ENCODE data around the gene AVPI1. TPM values are rescaled to one million over a fixed set of nuclear protein-coding genes. Genes with fewer than 3 reads are reported as not detected.
"Not testable (repeated sequence)": the region's sequence is repeated elsewhere in the genome, so short reads cannot be mapped to it uniquely, and the experiment has no call there.

The AVPI1 gene
- total RNA-seq, 2 experiments from 2014 or later = 1.5 to 1.9 TPM

GRCh38 chr10:97673736-97674525, 13.1 kb downstream of the AVPI1 start:
- peak; percentile 45 for DNase-seq
- Mint-ChIP-seq H3K27ac (no peak overlapping the region), H3K4me3 (no peak overlapping the region), H3K27me3 (ENCODE audit: low read depth) (no peaks in the 10 kb centered on the region), H3K9me3 (no peaks in the 10 kb centered on the region), H3K36me3 (ENCODE audit: low read depth) (peaks cover 3% of the 10 kb centered on the region), H3K4me1 (ENCODE audit: low read depth) (no peaks in the 10 kb centered on the region)
- intact Hi-C loops (cut with micrococcal nuclease) = no loop called here
- CTCF ChIA-PET = interaction anchor here (2.4 to 6.5 kb wide), 2 partner anchors 9 to 13 kb away, joined by 10 to 45 read pairs; partner anchors contain the start of gene AVPI1

DNA sequence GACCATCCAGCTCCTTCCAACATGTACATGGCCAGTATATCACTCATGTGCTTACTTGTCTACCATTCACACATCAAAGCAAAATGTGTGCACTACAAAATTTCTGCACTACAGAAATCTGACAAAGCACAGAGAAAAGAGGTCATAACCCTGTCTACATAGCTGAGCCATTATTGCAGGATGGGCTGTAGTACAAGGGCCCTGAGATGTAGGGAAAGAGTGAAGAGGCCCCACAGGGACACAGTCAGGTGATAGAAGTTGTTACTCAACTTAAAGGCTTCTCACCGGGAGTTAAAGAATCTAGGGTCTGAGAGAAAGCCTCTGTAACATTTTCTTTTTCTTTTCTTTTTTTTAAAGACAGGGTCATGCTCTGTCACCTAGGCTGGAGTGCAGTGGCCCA, 17.5 kb downstream of the AVPI1 start:
- H3K36me3 Mint-ChIP-seq (ENCODE audit: low read depth) = peaks cover 9% of the 10 kb centered on the region
- H3K27me3 Mint-ChIP-seq (ENCODE audit: low read depth) = no peaks in the 10 kb centered on the region
- CTCF ChIA-PET = interaction anchor here (1.0 to 1.4 kb wide), 3 partner anchors 10 to 205 kb away, joined by 3 to 6 read pairs (median 4); no protein-coding TSS in a partner anchor
- intact Hi-C loops (cut with micrococcal nuclease) = no loop called here
- no peaks in the 10 kb centered on the region for H3K9me3 Mint-ChIP-seq
- no peaks in the 10 kb centered on the region for H3K4me1 Mint-ChIP-seq (ENCODE audit: low read depth)
- DNase-seq = no peak
- no peak overlapping the region for H3K27ac Mint-ChIP-seq
- no peak overlapping the region for H3K4me3 Mint-ChIP-seq

DNA sequence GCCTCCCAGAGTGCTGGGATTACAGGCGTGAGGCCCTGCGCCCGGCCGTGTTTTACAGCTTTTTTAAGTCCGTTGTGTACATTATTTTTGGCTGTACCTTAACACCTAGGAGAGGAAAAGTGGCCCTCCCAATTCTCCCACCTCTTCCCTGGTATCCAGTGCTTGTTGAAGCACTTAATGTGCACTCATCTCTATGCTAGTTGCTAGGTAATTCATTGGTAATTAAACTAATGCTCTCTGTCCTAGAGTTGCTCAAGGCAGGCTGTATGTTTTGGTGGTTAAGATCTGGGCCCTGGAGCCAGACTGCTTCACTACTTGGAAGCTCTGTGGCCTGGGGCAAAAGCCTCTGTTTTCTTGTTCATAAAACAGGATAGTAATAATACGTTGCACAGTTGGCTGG, 19.6 kb downstream of the AVPI1 start:
- intact Hi-C loops (cut with micrococcal nuclease) = no loop called here
- CTCF ChIA-PET = interaction anchor here (1.3 to 1.4 kb wide), 2 partner anchors 9 to 12 kb away, joined by 5 read pairs; no protein-coding TSS in a partner anchor
- no peak for DNase-seq
- peaks cover 13% of the 10 kb centered on the region for H3K36me3 Mint-ChIP-seq (ENCODE audit: low read depth)
- H3K27me3 Mint-ChIP-seq (ENCODE audit: low read depth) = no peaks in the 10 kb centered on the region
- no peak overlapping the region for H3K4me3 Mint-ChIP-seq
- no peak overlapping the region for H3K27ac Mint-ChIP-seq
- H3K4me1 Mint-ChIP-seq (ENCODE audit: low read depth) = no peaks in the 10 kb centered on the region
- no peaks in the 10 kb centered on the region for H3K9me3 Mint-ChIP-seq

DNA sequence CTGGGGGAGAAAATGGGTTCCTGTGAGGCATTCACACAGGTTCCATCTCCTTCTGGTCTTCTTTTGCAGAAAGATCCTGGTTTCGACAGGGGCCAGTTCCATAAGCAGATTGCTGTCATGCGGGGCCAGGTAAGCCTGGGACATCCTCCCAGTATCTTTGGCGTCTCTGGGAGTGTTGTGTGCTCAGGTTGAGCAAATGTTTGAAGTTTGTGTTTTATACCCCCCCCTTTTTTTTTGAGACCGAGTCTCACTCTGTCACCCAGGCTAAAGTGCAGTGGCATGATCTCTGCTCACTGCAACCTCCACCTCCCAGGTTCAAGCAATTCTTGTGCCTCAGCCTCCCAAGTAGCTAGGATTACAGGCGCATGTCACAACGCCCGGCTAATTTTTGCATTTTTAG, 20.0 kb downstream of the AVPI1 start:
- no peaks in the 10 kb centered on the region for H3K27me3 Mint-ChIP-seq (ENCODE audit: low read depth)
- CTCF ChIA-PET = interaction anchor here (1.4 kb wide), 1 partner anchor 12 kb away, joined by 5 read pairs; no protein-coding TSS in a partner anchor
- peaks cover 13% of the 10 kb centered on the region for H3K36me3 Mint-ChIP-seq (ENCODE audit: low read depth)

DNA sequence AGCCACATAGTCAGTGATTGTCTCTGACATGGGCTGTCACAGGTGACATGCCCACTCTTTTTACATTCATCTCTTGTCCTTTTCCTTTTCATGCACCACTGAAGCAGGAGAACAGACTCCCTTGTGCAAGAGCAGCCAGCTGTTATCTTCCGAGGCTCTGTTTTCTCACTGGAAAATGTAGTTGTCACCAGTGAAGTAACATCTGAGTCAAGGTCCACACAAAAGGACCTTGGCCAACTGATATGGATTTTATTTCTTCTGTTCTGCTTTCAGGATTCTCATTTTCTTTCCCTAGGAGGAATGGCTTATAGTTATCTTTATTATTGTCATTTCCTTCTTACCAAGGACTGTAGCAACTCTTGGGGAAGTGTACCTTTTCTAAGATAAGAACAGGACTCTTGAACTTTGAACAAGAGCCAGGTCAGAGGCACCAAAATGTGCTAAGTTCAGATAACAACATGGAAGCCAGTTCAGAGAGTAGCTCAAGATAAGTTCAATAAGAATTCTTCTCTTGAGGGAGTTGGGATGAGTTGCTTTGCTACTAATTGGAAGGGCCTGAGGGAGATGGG, 22.7 kb downstream of the AVPI1 start:
- Mint-ChIP-seq H3K36me3 (ENCODE audit: low read depth) (peaks cover 14% of the 10 kb centered on the region), H3K4me1 (ENCODE audit: low read depth) (no peaks in the 10 kb centered on the region), H3K9me3 (no peaks in the 10 kb centered on the region), H3K27me3 (ENCODE audit: low read depth) (no peaks in the 10 kb centered on the region), H3K4me3 (no peak overlapping the region), H3K27ac (no peak overlapping the region)
- DNase-seq = no peak
- CTCF ChIA-PET = interaction anchor here (0.6 kb wide), 1 partner anchor 82 kb away, joined by 3 read pairs; no protein-coding TSS in a partner anchor
- intact Hi-C loops (cut with micrococcal nuclease) = no loop called here

More for the DNA sequence above, 20.0 kb downstream of the AVPI1 start:
- H3K4me3 Mint-ChIP-seq = no peak overlapping the region
- DNase-seq = no peak
- no peaks in the 10 kb centered on the region for H3K9me3 Mint-ChIP-seq
- H3K4me1 Mint-ChIP-seq (ENCODE audit: low read depth) = no peaks in the 10 kb centered on the region
- no peak overlapping the region for H3K27ac Mint-ChIP-seq
- intact Hi-C loops (cut with micrococcal nuclease) = no loop called here

- Mint-ChIP-seq H3K4me3 (no peak overlapping the region), H3K27me3 (ENCODE audit: low read depth) (no peaks in the 10 kb centered on the region), H3K36me3 (ENCODE audit: low read depth) (peaks cover 20% of the 10 kb centered on the region), H3K4me1 (ENCODE audit: low read depth) (no peaks in the 10 kb centered on the region), H3K27ac (no peak overlapping the region), H3K9me3 (no peaks in the 10 kb centered on the region)
- intact Hi-C loops (cut with micrococcal nuclease) = no loop called here
- no peak for DNase-seq
- CTCF ChIA-PET = interaction anchor here (0.6 kb wide), 1 partner anchor 63 kb away, joined by 3 read pairs; no protein-coding TSS in a partner anchor
Observed at GRCh38 chr10:97659589-97659988, 27.5 kb downstream of the AVPI1 start.

DNA sequence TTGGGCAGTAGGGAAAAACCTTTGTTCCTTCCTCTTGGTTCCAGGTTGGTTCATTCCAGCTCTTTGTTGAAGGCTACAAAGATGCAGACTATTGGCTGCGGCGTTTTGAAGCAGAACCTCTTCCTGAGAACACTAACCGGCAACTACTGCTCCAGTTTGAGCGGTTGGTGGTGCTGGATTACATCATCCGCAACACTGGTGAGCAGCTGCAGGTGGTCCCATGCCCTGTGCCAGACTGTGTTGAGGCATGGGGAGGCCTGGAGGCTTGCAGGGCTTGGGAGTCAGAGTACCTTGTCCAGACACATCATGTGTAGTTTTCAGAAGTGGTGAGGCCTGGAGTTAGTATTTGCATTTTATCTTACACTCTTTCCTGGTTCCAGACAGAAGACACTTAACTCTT, 30.3 kb downstream of the AVPI1 start:
- intact Hi-C loops (cut with micrococcal nuclease) = no loop called here
- Mint-ChIP-seq H3K36me3 (ENCODE audit: low read depth) (peaks cover 20% of the 10 kb centered on the region), H3K27ac (no peak overlapping the region), H3K27me3 (ENCODE audit: low read depth) (no peaks in the 10 kb centered on the region), H3K9me3 (no peaks in the 10 kb centered on the region), H3K4me1 (ENCODE audit: low read depth) (no peaks in the 10 kb centered on the region), H3K4me3 (no peak overlapping the region)
- no peak for DNase-seq
- CTCF ChIA-PET = no interaction called here

DNA sequence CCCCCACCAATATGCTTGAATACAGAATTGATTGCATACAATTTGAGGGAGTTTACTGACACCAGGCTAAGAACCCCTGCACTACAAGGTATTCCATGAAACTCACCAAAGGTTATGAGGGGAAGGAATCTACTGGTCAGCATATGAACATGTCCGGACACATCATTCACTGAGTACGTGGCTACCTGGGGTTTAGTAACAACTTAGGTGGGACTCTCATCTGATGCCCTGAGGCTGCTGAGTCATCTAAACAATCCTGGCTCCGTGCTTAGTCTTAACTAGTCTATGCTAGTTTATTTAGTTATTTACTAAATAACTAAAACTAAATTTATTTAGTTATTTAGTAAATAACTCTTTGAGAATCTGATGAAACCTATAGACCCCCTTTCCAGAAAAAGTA, 35.3 kb downstream of the AVPI1 start:
- DNase-seq = no peak
- H3K27ac Mint-ChIP-seq = no peak overlapping the region
- no peak overlapping the region for H3K4me3 Mint-ChIP-seq
- peaks cover 11% of the 10 kb centered on the region for H3K4me1 Mint-ChIP-seq (ENCODE audit: low read depth)
- no peaks in the 10 kb centered on the region for H3K27me3 Mint-ChIP-seq (ENCODE audit: low read depth)
- intact Hi-C loops (cut with micrococcal nuclease) = no loop called here
- CTCF ChIA-PET = no interaction called here
- H3K9me3 Mint-ChIP-seq = no peaks in the 10 kb centered on the region
- peaks cover 9% of the 10 kb centered on the region for H3K36me3 Mint-ChIP-seq (ENCODE audit: low read depth)

DNA sequence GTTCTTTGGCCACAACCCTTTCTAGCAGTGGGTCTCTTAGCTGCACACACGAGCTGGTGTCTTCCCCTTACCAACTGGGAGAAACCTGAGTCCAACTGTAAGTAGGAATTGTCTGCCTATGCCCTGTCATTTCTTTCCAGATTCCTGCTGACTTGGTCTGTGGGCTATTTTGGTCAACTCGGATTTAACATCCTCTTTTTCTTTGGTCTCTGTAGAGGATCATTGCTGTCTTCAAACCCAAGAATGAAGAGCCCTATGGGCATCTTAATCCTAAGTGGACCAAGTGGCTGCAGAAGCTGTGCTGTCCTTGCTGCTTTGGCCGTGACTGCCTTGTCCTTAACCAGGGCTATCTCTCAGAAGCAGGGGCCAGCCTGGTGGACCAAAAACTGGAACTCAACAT, 36.3 kb downstream of the AVPI1 start:
- CTCF ChIA-PET = no interaction called here
- Mint-ChIP-seq H3K36me3 (ENCODE audit: low read depth) (peaks cover 3% of the 10 kb centered on the region), H3K4me1 (ENCODE audit: low read depth) (peaks cover 11% of the 10 kb centered on the region), H3K27me3 (ENCODE audit: low read depth) (no peaks in the 10 kb centered on the region), H3K4me3 (no peak overlapping the region), H3K27ac (no peak overlapping the region), H3K9me3 (no peaks in the 10 kb centered on the region)
- intact Hi-C loops (cut with micrococcal nuclease) = no loop called here
- DNase-seq = no peak

DNA sequence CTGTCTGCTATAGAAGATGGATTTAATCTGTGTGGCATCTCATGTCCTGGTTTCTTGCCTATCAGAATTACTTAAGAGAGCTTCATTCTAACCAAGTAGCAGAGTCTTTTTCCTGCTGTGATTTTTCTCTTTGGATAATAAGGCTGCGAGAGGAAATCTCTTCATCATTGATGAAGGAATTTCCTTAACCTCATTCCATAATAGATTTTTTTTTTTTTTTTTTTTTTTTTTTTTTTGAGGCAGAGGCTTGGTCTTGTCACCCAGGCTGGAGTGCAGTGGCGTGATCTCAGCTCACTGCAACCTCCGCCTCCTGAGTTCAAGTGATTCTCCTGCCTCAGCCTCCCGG, 37.7 kb downstream of the AVPI1 start:
- peaks cover 11% of the 10 kb centered on the region for H3K4me1 Mint-ChIP-seq (ENCODE audit: low read depth)
- H3K36me3 Mint-ChIP-seq (ENCODE audit: low read depth); H3K27me3 Mint-ChIP-seq (ENCODE audit: low read depth); DNase-seq; H3K9me3 Mint-ChIP-seq; H3K4me3 Mint-ChIP-seq; H3K27ac Mint-ChIP-seq: not testable (repeated sequence)
- intact Hi-C loops (cut with micrococcal nuclease) = loop anchor here (1.0 to 10.0 kb wide), 3 partner anchors 9 to 1065 kb away; partner anchors contain the start of genes MORN4, PI4K2A and TM9SF3
- CTCF ChIA-PET = interaction anchor here (0.6 kb wide), 1 partner anchor 22 kb away, joined by 3 read pairs; no protein-coding TSS in a partner anchor

DNA sequence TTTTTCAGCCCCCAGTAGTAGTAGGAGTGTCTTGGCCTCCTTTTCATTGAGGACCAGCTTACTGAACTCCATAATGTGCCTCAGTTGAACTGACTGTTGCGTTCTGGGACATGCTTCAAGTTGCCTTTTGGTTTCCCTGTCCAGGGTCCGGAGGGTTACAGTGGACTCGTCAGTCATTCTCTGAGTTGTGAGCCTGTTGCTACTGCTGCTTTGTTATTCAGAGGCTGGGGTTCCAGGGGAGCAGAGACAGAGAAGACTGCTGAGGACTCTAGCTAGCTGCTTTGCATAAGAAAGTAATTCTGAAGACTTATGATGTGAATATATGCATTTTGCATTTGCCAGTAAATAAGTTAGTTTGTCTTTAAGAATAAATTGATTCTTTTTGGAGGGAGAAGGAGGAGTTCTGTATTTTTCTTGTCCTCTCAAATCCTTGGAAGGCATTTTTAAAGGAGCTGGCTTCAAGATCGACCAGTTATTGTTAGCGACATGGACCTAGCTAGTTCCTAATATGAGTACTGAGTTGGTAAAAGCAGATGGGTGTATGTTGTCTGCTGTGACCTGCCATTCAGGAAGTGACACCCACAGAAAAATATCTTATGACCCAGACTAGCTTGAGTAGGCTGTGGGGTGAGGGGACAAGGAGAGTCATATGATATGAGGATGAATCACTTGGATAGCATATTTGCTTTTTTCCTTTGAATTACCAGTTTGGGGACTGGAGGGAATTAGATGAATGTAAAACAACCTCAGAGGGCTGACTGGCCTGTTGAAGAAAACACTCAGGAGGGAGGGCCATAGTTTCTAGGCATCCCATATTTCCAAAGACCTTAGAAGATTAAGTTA, 38.3 kb downstream of the AVPI1 start:
- Mint-ChIP-seq H3K27ac (no peak overlapping the region), H3K4me3 (no peak overlapping the region), H3K27me3 (ENCODE audit: low read depth) (no peaks in the 10 kb centered on the region), H3K4me1 (ENCODE audit: low read depth) (peaks cover 11% of the 10 kb centered on the region), H3K36me3 (ENCODE audit: low read depth) (peaks cover 8% of the 10 kb centered on the region), H3K9me3 (no peaks in the 10 kb centered on the region)
- CTCF ChIA-PET = interaction anchor here (0.6 to 0.8 kb wide), 2 partner anchors 22 to 53 kb away, joined by 3 read pairs; no protein-coding TSS in a partner anchor
- DNase-seq = peak; percentile 58
- intact Hi-C loops (cut with micrococcal nuclease) = loop anchor here (1.0 to 10.0 kb wide), 3 partner anchors 8 to 1064 kb away; partner anchors contain the start of genes MORN4, PI4K2A and TM9SF3

DNA sequence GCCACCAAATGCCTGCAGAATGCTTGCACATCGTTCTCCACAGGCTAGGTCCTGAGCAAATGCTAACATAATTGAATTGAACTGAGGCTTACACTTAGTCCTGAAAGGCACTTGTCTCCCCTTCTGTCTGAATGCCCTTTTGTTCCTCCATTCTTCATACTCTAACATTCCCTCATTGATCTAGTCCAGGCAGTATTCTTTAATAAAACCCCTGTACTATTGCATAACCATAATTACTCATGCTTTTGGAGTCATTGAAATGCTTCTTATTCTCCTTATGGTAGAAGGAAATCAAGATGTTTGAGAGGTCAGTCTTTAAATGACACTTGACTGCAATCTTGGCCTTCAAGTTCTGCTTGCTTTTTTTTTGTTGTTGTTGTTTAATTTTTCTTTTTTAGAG, 39.5 kb downstream of the AVPI1 start:
- DNase-seq = no peak
- peaks cover 19% of the 10 kb centered on the region for H3K4me1 Mint-ChIP-seq (ENCODE audit: low read depth)
- no peaks in the 10 kb centered on the region for H3K27me3 Mint-ChIP-seq (ENCODE audit: low read depth)
- CTCF ChIA-PET = no interaction called here
- H3K4me3 Mint-ChIP-seq = no peak overlapping the region
- no peak overlapping the region for H3K27ac Mint-ChIP-seq
- H3K36me3 Mint-ChIP-seq (ENCODE audit: low read depth) = peaks cover 8% of the 10 kb centered on the region
- intact Hi-C loops (cut with micrococcal nuclease) = loop anchor here (10.0 kb wide), 1 partner anchor 1063 kb away; the partner anchor contains the start of gene TM9SF3
- H3K9me3 Mint-ChIP-seq = no peaks in the 10 kb centered on the region
